ENCODE measurements around the gene CRACDL.

CRACDL gene

DNA sequence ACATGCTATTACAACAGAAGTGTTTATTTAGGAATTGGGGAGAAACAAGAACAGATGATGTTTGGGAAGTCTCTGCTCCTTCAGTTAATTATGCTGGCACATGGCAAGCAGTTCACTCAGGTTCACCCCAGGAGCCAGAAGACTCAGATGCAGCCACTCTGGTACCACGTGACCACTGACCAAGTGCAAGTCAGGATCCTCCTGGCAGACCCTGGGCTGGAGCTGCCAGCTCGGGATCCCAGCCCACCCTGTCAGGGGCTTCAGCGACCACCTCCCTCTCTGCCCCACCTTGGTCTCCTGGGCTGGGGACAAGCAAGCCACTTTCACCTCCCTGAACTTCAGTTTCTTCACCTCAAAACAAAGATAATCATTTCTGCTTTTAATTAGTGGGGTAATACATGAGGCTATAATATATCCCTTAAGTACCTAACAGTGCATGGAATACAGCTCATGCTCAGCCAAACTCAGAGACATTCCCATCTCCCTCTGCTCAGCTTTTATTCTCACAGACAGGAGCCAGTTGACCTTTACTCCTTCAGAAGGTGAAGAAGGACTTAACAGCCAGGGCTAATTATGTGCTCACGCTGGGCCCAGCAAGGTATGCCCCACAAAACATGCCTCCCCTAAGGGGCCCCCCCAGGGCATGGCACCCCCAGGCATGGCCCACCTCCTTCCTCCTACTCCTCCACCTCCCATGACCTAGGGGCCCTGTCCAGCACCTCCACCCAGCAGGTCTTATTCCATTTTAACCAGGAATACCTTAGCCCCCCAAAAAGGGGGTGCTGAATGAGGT is 11.8 kb downstream of the CRACDL start:
- DNase-seq, result no peak

- DNase-seq, result no peak
Measured at GRCh38 chr2:98923244-98923940, 12.6 kb downstream of the CRACDL start.

GRCh38 chr2:98921062-98921461 is 15.0 kb downstream of the CRACDL start:
- DNase-seq, result no peak

DNA sequence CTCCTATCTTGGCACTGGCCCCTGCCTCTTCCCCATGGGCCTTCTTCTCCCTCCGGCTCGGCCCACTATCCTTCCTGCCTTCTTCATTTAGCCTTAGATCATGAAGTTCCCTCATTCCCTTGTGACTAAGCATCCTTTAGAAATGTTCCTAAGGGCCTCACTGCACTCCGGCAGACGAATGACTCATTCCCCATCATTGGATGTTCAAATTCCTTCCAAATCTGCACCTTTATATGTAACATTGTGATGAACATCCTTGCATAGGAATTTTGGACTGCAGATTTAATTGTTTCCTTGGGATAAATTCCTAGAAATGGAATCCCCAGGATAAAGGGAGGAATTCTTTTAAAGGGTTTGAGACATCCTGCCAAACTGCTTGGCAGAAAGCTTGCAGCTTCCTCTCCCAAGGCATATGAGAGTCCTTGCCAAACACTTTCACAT is 19.0 kb downstream of the CRACDL start:
- no peak for DNase-seq

- no peak for DNase-seq
Measured at GRCh38 chr2:98915751-98916358, 20.2 kb downstream of the CRACDL start.

GRCh38 chr2:98914713-98915580 is 21.1 kb downstream of the CRACDL start:
- DNase-seq, result no peak

GRCh38 chr2:98913916-98914712 is 21.9 kb downstream of the CRACDL start:
- no peak for DNase-seq

- DNase-seq, result no peak
Measured at GRCh38 chr2:98912957-98913915, 22.8 kb downstream of the CRACDL start.

DNA sequence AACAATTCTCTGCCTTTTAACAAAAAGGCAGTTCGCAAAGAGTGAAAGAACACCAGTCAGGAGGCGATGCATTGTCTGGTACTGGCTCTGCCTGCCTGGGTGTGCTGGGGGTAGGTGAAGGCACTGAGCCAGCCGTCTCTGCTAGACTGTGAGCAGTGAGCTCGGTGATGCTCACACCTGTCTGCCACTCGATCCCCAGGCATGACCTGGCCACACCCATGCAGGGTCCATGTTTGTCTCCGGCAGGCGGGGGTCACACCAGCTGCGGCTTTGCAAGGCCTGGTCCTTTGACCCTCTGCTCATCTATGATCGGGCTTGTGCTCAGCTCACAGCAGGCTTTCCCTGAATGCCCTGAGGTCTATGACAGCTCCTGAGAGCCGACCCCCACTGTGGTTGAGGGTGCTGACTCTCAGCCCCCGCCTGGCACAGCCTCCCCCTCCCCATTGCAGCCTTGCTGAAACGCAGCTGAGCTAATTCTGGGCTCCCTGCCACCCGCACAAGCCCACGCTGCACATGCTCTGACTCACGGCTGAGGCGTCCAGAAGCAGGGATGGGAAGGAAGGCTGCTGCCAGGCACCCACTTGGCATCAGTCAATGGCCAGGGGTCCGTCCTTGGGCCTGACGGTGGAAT is 23.7 kb downstream of the CRACDL start:
- peak; percentile 31 for DNase-seq

DNA sequence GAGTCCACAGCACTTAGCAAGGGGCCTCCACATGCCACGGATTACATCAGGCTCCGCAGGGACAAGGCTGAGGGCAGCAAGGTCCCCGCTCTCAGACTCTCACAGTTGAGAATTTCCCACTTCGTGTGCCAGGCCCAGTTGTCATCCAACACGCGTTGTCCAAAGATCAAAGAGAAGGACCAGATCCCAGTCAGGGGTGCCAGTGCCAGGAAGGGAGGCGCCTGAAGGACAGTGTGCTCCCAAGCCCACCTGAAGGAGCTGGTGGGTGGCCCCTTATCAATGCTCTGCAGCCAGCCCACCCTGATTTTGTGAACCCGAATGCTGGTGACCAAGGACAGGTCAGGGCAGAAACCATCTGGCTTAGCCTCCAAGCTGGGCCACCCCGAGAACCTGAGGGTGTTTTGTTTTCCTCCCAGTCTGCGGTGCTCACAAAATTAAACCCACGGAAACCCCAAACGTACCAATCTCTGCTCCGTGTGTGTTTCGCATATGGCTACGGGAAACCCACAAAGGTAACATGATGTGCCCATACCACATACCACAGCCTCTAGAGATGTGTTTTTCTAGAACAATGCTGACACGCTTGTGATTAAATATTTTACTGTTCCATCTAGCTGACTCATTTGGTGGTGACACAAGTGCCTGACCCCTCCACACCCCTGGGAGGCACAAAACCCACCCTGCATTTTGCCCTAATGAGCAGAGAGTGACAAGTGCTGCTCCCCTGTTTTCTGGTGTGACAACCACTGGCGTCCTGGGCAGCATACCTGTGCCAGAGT is 24.5 kb downstream of the CRACDL start:
- no peak for DNase-seq

DNA sequence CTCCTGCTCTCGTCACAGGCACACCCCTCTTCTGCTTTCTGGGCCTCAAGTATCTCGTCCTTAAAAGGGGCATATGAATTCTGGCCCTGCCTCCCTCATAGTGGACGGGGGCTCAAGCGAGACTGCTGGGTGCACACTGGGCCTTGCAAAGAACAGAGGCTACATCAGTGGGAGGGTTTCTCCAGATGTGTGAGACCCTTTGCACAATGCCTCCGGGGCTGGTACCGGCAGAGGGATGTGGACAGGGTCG is 25.0 kb downstream of the CRACDL start:
- no peak for DNase-seq

DNA sequence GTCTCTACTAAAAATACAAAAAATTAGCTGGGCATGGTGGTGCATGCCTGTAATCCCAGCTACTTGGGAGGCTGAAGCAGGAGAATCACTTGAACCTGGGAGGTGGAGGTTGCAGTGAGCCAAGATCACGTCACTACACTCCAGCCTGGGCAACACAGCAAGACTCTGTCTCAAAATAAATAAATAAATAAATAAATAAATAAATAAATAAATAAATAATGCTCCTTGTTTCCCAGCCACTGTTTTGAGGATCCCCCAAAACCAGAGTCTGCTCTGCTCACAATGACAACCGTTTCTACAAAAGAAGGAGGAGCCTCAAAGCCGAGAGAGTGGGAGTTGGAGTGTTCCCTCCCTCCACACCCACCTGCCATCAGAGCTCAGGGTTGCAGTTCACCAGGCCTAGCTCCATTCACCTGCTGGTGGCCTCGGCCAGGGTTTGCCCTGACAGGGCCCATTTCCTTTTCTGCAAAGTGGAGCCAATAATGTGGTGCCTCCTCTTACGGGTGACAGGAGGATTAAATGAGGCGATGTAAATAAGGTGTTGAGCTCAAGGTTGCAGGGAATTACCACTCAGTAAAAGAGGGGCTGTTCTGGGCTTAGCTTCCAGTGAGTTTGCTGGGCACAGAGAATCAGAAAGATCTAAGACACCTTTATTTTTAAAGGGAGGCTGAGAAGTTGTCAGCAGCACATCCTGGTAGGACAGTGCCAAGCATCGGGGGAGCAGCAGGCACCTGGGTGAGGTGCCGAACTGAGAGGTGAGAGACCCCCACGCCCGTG is 25.5 kb downstream of the CRACDL start:
- no peak for DNase-seq

DNA sequence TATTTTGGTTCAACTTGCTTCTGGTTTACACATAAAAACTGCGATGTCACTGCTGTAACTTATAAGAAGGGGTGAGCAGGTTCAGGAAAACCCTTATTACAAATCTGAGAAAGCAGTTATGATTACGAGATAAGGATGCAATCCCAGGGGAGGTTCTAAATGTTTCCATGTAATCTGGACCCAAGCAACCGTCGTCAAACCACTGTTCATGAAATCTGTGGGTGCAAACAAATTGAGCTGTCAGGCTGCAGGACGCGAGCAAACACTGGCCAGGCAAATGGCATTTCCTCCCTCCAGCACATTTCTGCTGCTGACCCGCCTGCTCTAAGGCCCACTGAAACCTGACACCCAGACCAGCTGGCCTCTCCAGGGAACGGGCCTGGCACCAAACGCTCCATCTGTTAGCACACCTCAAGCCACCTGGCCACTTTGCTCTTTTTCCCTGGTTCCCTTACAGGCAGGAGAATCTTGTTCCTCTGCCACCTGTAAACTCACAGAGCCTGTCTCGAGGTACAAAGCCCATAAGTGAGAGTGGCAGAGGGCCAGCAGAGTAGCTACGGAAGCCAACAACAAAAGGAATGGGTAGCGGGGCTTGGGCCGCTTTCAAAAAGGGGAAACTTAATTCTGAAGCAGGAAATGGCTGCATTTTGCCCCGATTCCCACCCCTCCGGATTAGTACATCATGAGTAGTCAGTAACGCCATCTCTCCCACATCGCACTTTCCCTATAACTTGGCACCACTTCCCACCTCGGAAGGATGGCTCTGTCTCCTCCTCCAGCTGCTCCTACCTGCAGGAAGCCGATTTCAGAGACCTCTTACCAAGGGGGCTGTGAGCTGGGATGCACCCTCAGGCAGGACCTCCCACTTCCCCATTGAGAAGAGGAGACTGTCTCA is 26.5 kb downstream of the CRACDL start:
- DNase-seq, result peak; percentile 92

GRCh38 chr2:98908931-98909316 is 27.1 kb downstream of the CRACDL start:
- no peak for DNase-seq

GRCh38 chr2:98907966-98908905 is 27.8 kb downstream of the CRACDL start:
- DNase-seq, result no peak

GRCh38 chr2:98907385-98907784 is 28.6 kb downstream of the CRACDL start:
- DNase-seq, result no peak

Measured in NCI-H2081 treated with DMSO at 0.1 percent for 48 hours (cell line).